SK-N-SH treated with all-trans-retinoic acid at 6 μM for 48 hours (cell line): ENCODE data around the gene ABCB10.

ENCODE experiments used
- ATAC-seq: fragments of 200-7000 bp; cut with Tn5 transposase; 3 replicates; pipeline ENCODE4 v1.9.1; 2020; ENCODE audit warnings: mild to moderate bottlenecking, moderate library complexity
- ARNTL ChIP-seq: fragments of 450-650 bp; formaldehyde crosslinking; IDR thresholded peaks from 2 replicates; pipeline ENCODE4 v1.5.0; 2020; ENCODE audit warnings: low read depth, mild to moderate bottlenecking, moderate library complexity, borderline replicate concordance
- BACH2 ChIP-seq: fragments of 250-450 bp; sonication (Bioruptor Pico); IDR thresholded peaks from 2 replicates; pipeline ENCODE4 v1.9.0; 2021; ENCODE audit warnings: mild to moderate bottlenecking, borderline replicate concordance
- CREB5 ChIP-seq: fragments of 250-450 bp; sonication (Bioruptor Pico); IDR thresholded peaks from 2 replicates; pipeline ENCODE4 v1.5.1; 2020; ENCODE audit warnings: low read depth, mild to moderate bottlenecking, moderate library complexity
- CSDC2 ChIP-seq: fragments of 250-450 bp; sonication (Bioruptor Pico); IDR thresholded peaks from 2 replicates; pipeline ENCODE4 v1.5.0; 2020; ENCODE audit warnings: mild to moderate bottlenecking, moderate library complexity
- ESRRG ChIP-seq: fragments of 250-450 bp; sonication (Bioruptor Pico); IDR thresholded peaks from 2 replicates; pipeline ENCODE4 v1.6.1; 2021; ENCODE audit warnings: mild to moderate bottlenecking
- GLIS3 ChIP-seq: fragments of 250-450 bp; sonication (Bioruptor Pico); IDR thresholded peaks from 2 replicates; pipeline ENCODE4 v1.5.0; 2020; ENCODE audit warnings: mild to moderate bottlenecking, moderate library complexity
- ISL1 ChIP-seq: fragments of 250-450 bp; sonication (Bioruptor Pico); IDR thresholded peaks from 2 replicates; pipeline ENCODE4 v2.1.2; 2022; ENCODE audit warnings: mild to moderate bottlenecking, moderate library complexity
- OSR1 ChIP-seq: fragments of 250-450 bp; sonication (Bioruptor Pico); IDR thresholded peaks from 2 replicates; pipeline ENCODE4 v1.8.0; 2022; ENCODE audit warnings: moderate library complexity, mild to moderate bottlenecking, inconsistent platforms
- PPARA ChIP-seq: fragments of 250-450 bp; sonication (Bioruptor Pico); IDR thresholded peaks from 2 replicates; pipeline ENCODE4 v1.5.0; 2020; ENCODE audit warnings: mild to moderate bottlenecking, borderline replicate concordance
- RARB ChIP-seq: fragments of 250-450 bp; sonication (Bioruptor Pico); IDR thresholded peaks from 2 replicates; pipeline ENCODE4 v1.8.0; 2021; ENCODE audit warnings: mild to moderate bottlenecking, moderate library complexity
- SNAI2 ChIP-seq: fragments of 250-450 bp; sonication (Bioruptor Pico); IDR thresholded peaks from 2 replicates; pipeline ENCODE4 v1.5.0; 2020; ENCODE audit warnings: mild to moderate bottlenecking, moderate library complexity
- TCF4 ChIP-seq: fragments of 250-450 bp; sonication (Bioruptor Pico); IDR thresholded peaks from 2 replicates; pipeline ENCODE4 v1.8.0; 2021; ENCODE audit warnings: mild to moderate bottlenecking, moderate library complexity, borderline replicate concordance
- TOX ChIP-seq: fragments of 250-450 bp; sonication (Bioruptor Pico); IDR thresholded peaks from 2 replicates; pipeline ENCODE4 v1.8.0; 2021; ENCODE audit warnings: mild to moderate bottlenecking, moderate library complexity, borderline replicate concordance
- ZC3H10 ChIP-seq: fragments of 250-450 bp; sonication (Bioruptor Pico); IDR thresholded peaks from 2 replicates; pipeline ENCODE4 v1.5.1; 2021; ENCODE audit warnings: mild to moderate bottlenecking, moderate library complexity
- ZFP30 ChIP-seq: fragments of 450-650 bp; formaldehyde crosslinking; IDR thresholded peaks from 2 replicates; pipeline ENCODE4 v1.5.0; 2022; ENCODE audit warnings: mild to moderate bottlenecking, moderate library complexity
- ZNF565 ChIP-seq: fragments of 450-650 bp; formaldehyde crosslinking; conservative IDR thresholded peaks from 2 replicates; pipeline ENCODE4 v1.5.0; 2020; ENCODE audit warnings: low read depth, mild to moderate bottlenecking, moderate library complexity
- ZNF8 ChIP-seq: fragments of 450-650 bp; formaldehyde crosslinking; IDR thresholded peaks from 2 replicates; pipeline ENCODE4 v1.5.0; 2020; ENCODE audit warnings: mild to moderate bottlenecking, moderate library complexity
- TF ChIP-seq, protein P1 (sequence below): fragments of 250-450 bp; sonication (Bioruptor Pico); IDR thresholded peaks from 2 replicates; pipeline ENCODE4 v1.8.0; 2020; ENCODE audit warnings: mild to moderate bottlenecking, moderate library complexity, borderline replicate concordance
- TF ChIP-seq, protein P2 (sequence below): fragments of 250-450 bp; sonication (Bioruptor Pico); IDR thresholded peaks from 2 replicates; pipeline ENCODE4 v1.5.1; 2021; ENCODE audit warnings: mild to moderate bottlenecking, moderate library complexity
- TF ChIP-seq, protein P3 (sequence below): fragments of 250-450 bp; sonication (Bioruptor Pico); IDR thresholded peaks from 2 replicates; pipeline ENCODE4 v1.5.0; 2020; ENCODE audit warnings: mild to moderate bottlenecking, moderate library complexity
- TF ChIP-seq, protein P4 (sequence below): fragments of 250-450 bp; sonication (Bioruptor Pico); IDR thresholded peaks from 2 replicates; pipeline ENCODE4 v1.8.0; 2021; ENCODE audit warnings: low read depth, mild to moderate bottlenecking, moderate library complexity, borderline replicate concordance

Gene ABCB10

DNA sequence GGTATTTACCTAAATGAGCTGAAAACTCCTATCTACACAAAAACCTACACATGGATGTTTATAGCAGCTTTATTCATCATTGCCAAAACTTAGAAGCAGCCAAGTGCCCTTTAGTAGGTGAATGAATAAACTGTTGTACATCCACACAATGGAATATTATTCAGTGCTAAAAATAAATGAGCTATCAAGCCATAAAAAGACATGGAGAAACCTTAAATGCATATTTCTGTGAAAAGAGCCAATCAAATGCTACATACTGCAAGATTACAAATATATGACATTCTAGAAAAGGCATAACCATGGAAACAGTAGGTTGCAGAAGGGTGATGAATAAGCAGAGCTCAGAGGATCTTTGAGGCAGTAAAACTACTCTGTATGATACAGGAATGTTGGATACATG, 23.3 kb downstream of the ABCB10 start:
- ATAC-seq, result no peak
- TF ChIP-seq SNAI2 (CRISPR knock-in tag) (no peak), OSR1 (CRISPR knock-in tag) (no peak), GLIS3 (CRISPR knock-in tag) (no peak), ISL1 (CRISPR knock-in tag) (no peak), PPARA (CRISPR knock-in tag) (no peak), TOX (no peak), CSDC2 (CRISPR knock-in tag) (no peak), ZNF8 (CRISPR knock-in tag) (no peak), CREB5 (no peak), TCF4 (no peak), ZC3H10 (CRISPR knock-in tag) (no peak), ARNTL (no peak), ESRRG (no peak), RARB (CRISPR knock-in tag) (no peak)
- TF ChIP-seq, protein P1, sequence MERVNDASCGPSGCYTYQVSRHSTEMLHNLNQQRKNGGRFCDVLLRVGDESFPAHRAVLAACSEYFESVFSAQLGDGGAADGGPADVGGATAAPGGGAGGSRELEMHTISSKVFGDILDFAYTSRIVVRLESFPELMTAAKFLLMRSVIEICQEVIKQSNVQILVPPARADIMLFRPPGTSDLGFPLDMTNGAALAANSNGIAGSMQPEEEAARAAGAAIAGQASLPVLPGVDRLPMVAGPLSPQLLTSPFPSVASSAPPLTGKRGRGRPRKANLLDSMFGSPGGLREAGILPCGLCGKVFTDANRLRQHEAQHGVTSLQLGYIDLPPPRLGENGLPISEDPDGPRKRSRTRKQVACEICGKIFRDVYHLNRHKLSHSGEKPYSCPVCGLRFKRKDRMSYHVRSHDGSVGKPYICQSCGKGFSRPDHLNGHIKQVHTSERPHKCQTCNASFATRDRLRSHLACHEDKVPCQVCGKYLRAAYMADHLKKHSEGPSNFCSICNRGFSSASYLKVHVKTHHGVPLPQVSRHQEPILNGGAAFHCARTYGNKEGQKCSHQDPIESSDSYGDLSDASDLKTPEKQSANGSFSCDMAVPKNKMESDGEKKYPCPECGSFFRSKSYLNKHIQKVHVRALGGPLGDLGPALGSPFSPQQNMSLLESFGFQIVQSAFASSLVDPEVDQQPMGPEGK (CRISPR knock-in tag), result no peak
- TF ChIP-seq, protein P2, sequence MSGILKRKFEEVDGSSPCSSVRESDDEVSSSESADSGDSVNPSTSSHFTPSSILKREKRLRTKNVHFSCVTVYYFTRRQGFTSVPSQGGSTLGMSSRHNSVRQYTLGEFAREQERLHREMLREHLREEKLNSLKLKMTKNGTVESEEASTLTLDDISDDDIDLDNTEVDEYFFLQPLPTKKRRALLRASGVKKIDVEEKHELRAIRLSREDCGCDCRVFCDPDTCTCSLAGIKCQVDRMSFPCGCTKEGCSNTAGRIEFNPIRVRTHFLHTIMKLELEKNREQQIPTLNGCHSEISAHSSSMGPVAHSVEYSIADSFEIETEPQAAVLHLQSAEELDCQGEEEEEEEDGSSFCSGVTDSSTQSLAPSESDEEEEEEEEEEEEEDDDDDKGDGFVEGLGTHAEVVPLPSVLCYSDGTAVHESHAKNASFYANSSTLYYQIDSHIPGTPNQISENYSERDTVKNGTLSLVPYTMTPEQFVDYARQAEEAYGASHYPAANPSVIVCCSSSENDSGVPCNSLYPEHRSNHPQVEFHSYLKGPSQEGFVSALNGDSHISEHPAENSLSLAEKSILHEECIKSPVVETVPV, result no peak
- TF ChIP-seq, protein P3, sequence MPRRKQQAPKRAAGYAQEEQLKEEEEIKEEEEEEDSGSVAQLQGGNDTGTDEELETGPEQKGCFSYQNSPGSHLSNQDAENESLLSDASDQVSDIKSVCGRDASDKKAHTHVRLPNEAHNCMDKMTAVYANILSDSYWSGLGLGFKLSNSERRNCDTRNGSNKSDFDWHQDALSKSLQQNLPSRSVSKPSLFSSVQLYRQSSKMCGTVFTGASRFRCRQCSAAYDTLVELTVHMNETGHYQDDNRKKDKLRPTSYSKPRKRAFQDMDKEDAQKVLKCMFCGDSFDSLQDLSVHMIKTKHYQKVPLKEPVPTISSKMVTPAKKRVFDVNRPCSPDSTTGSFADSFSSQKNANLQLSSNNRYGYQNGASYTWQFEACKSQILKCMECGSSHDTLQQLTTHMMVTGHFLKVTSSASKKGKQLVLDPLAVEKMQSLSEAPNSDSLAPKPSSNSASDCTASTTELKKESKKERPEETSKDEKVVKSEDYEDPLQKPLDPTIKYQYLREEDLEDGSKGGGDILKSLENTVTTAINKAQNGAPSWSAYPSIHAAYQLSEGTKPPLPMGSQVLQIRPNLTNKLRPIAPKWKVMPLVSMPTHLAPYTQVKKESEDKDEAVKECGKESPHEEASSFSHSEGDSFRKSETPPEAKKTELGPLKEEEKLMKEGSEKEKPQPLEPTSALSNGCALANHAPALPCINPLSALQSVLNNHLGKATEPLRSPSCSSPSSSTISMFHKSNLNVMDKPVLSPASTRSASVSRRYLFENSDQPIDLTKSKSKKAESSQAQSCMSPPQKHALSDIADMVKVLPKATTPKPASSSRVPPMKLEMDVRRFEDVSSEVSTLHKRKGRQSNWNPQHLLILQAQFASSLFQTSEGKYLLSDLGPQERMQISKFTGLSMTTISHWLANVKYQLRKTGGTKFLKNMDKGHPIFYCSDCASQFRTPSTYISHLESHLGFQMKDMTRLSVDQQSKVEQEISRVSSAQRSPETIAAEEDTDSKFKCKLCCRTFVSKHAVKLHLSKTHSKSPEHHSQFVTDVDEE (CRISPR knock-in tag), result no peak

GRCh38 chr1:229531326-229531725, 27.2 kb downstream of the ABCB10 start:
- no peak for ATAC-seq
- no peak for TF ChIP-seq ARNTL
- TF ChIP-seq, all 23 proteins: peak for 0

GRCh38 chr1:229529639-229530038, 28.9 kb downstream of the ABCB10 start:
- no peak; the same call in 1 of the 3 replicates for ATAC-seq
- no peak for TF ChIP-seq SNAI2 (CRISPR knock-in tag)
- TF ChIP-seq TOX, result no peak
- no peak for TF ChIP-seq ZFP30 (CRISPR knock-in tag)
- no peak for TF ChIP-seq BACH2 (CRISPR knock-in tag)
- no peak for TF ChIP-seq CREB5
- TF ChIP-seq ZNF8 (CRISPR knock-in tag), result no peak
- TF ChIP-seq, protein P1 (CRISPR knock-in tag), result no peak
- no peak for TF ChIP-seq CSDC2 (CRISPR knock-in tag)
- TF ChIP-seq, protein P4, sequence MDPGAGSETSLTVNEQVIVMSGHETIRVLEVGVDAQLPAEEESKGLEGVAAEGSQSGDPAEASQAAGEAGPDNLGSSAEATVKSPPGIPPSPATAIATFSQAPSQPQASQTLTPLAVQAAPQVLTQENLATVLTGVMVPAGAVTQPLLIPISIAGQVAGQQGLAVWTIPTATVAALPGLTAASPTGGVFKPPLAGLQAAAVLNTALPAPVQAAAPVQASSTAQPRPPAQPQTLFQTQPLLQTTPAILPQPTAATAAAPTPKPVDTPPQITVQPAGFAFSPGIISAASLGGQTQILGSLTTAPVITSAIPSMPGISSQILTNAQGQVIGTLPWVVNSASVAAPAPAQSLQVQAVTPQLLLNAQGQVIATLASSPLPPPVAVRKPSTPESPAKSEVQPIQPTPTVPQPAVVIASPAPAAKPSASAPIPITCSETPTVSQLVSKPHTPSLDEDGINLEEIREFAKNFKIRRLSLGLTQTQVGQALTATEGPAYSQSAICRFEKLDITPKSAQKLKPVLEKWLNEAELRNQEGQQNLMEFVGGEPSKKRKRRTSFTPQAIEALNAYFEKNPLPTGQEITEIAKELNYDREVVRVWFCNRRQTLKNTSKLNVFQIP (CRISPR knock-in tag), result no peak
- TF ChIP-seq ZNF565, result no peak
- no peak for TF ChIP-seq ESRRG
- TF ChIP-seq, protein P2, result no peak
